Subcutaneous abdominal adipose tissue (tissue), 5 donors: ENCODE measurements around the gene BOLL.

Experiments
- H3K27ac ChIP-seq: one replicate; pipeline ENCODE4 v1.7.0; 2013; ENCODE audit warnings: low read depth, mild to moderate bottlenecking, inconsistent platforms, low read length, moderate library complexity
- H3K27me3 ChIP-seq, 5 donors: one replicate each; pipeline ENCODE4 v1.7.0; 2013; ENCODE audit warnings: low read length in 5 of 5, inconsistent platforms in 1 of 5; ENCODE audit not compliant: control insufficient read depth in 5 of 5, insufficient read depth in 4 of 5
- H3K36me3 ChIP-seq, 5 donors: one replicate each; pipeline ENCODE4 v1.7.0; 2013; ENCODE audit warnings: low read length in 5 of 5; ENCODE audit not compliant: control insufficient read depth in 5 of 5, insufficient read depth in 5 of 5
- H3K4me1 ChIP-seq, 5 donors: one replicate each; pipeline ENCODE4 v1.7.0; 2013; ENCODE audit warnings: low read length in 5 of 5, mild to moderate bottlenecking in 3 of 5, moderate library complexity in 1 of 5; ENCODE audit not compliant: control insufficient read depth in 5 of 5, insufficient read depth in 5 of 5
- H3K4me3 ChIP-seq, 5 donors: one replicate each; pipeline ENCODE4 v1.7.0; 2013; ENCODE audit warnings: low read length in 5 of 5, low read depth in 1 of 5
- H3K9ac ChIP-seq, 5 donors: one replicate each; pipeline ENCODE4 v1.7.0; 2013; ENCODE audit warnings: low read length in 5 of 5, mild to moderate bottlenecking in 4 of 5, moderate library complexity in 3 of 5
- H3K9me3 ChIP-seq, 5 donors: one replicate each; pipeline ENCODE4 v1.7.0; 2013; ENCODE audit warnings: low read length in 5 of 5; ENCODE audit not compliant: control insufficient read depth in 5 of 5
- donor health status: healthy.
- donor health status: healthy.
- donor health status: healthy.
- donor health status: healthy.
- donor health status: healthy.

BOLL gene

DNA sequence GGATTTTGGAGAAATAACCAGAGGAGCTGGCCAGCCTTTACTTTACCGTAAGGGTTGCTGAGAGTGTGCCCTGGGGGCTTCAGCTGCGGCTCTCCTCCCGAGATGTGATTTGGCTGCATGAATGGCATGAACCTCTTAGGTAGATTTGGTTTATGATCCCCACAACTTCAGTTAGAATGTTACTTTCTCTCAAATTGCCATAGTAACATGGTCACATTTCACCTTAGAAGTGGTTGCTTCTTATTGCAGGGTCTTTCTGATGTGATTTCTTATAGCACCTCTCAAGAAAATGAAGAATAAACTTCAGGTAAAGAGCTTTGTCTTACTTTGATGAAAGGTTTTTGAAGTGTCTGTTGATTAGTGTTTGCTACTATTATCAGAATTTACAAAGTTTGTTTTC lies 24.9 kb upstream of the BOLL start:
- H3K27me3 ChIP-seq = no peaks in the 10 kb centered on the region
- H3K4me1 ChIP-seq = peaks cover 0 to 29% (median 15%) of the 10 kb centered on the region in 5 donors
- no peaks in the 10 kb centered on the region for H3K36me3 ChIP-seq
- no peak overlapping the region for H3K4me3 ChIP-seq
- H3K9ac ChIP-seq = no peak overlapping the region
- no peak overlapping the region for H3K27ac ChIP-seq
- H3K9me3 ChIP-seq = no peaks in the 10 kb centered on the region

DNA sequence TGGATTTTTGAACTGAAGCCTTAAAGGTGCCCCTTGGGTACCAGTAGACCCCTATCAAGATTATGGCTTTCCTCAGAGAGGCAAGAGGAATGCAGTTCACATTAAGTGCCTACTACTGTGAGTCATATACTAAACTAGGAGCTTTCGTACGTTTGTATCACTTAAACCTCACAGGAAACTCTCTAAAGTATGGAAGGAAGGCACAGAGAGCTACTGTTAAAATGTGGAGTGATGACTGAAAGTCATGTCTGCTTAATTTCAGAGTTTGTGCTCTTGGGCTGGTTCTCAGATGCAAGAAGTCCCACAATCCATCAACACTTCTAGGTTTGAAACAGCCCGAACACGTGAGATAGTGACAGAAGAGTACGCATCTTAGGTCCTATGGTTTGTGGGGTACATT lies 23.9 kb upstream of the BOLL start:
- no peaks in the 10 kb centered on the region for H3K27me3 ChIP-seq
- no peaks in the 10 kb centered on the region for H3K36me3 ChIP-seq
- no peak overlapping the region for H3K4me3 ChIP-seq
- H3K27ac ChIP-seq = no peak overlapping the region
- H3K4me1 ChIP-seq = peaks cover 0 to 31% (median 21%) of the 10 kb centered on the region in 5 donors
- H3K9me3 ChIP-seq = no peaks in the 10 kb centered on the region
- no peak overlapping the region for H3K9ac ChIP-seq

DNA sequence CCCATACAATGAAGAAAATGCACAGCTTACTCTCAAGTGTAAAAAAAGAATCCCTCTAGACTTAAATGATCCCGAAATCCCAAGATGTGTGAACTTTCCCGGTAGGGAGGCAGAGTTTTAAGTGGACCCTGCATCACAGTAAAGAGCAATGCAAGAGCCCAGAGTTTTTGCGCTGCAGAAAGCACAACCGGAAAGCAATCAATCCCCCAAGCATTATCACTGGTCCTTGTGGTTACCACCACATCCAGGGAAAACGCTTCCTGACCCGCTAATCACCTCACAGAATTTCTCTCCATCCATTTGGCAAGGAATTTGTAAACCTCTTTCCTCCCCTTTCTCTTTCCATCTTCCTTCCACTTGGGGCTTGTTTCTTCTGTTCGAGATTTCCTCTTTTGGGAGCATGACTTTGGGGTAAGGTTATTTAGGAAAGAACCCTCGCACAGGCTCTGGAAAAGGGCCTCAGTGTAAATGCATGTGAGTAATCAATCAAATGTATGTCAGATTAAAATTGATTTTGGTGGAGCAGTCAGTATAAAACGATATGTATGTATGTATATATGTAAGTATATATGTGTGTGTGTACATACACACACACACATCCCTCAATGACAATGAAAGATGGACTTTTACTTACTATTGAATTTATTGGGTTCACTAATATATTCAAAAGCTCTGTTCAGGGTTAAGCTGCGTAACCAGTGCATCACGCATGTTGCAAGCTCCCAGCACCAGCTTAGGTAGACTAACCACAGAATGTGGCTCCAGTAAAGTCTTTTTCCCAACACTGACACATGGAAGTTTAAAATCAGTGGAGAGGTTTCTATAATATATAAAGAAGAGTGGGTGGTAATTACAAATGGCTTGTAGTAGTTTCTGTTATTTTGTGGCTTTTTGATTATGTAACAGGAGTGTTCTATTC lies 20.9 kb upstream of the BOLL start:
- Histone ChIP-seq H3K4me3 (peak overlapping the region; percentile 67 to 92 (median 84)), H3K36me3 (no peaks in the 10 kb centered on the region), H3K27me3 (no peaks in the 10 kb centered on the region), H3K27ac (no peak overlapping the region), H3K9ac (peak overlapping the region in 4 of 5 donors; percentile 11 to 73 (median 46)), H3K9me3 (no peaks in the 10 kb centered on the region), H3K4me1 (peaks cover 0 to 39% (median 28%) of the 10 kb centered on the region in 5 donors)

DNA sequence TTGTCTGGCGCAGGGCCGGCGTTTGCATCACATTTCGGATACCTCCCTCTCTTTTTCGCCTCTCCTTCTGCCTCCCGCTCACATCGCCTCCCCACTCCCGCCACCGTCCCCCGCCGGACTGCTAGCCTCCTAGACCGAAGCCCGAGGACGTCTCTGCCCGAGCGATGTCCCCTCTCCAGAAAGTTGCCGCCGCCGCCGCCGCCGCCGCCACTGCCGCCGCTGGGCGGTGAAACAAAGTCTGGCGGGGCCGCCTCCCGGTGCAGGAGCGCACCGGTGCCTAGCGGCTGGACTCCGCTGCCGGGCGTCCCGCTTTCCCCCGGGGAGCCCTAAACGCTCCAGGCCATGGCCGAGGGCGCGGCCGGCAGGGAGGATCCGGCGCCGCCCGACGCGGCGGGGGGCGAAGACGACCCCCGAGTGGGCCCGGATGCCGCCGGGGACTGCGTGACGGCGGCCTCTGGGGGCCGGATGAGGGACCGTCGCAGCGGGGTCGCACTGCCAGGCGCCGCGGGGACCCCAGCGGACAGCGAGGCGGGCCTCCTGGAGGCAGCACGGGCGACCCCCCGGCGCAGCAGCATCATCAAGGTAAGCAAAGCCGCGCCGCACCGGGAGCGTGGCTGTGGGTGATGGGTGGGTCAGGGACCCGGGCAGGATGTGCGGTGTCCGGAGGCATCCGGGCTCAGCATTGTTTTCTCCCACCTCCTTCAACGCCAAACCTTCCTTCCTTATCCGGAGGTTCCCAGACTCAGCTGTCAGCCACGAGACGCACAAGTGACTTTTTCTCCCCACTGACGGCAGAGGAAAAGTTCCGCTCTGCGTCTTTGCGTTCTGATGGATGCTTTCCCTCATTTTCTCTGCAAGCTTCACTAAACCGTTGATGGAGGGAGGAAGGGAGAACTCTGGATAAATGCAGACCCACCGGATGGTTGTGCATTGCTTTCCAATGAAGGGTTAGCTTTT lies 19.9 kb upstream of the BOLL start:
- peak overlapping the region; percentile 24 for H3K27ac ChIP-seq

DNA sequence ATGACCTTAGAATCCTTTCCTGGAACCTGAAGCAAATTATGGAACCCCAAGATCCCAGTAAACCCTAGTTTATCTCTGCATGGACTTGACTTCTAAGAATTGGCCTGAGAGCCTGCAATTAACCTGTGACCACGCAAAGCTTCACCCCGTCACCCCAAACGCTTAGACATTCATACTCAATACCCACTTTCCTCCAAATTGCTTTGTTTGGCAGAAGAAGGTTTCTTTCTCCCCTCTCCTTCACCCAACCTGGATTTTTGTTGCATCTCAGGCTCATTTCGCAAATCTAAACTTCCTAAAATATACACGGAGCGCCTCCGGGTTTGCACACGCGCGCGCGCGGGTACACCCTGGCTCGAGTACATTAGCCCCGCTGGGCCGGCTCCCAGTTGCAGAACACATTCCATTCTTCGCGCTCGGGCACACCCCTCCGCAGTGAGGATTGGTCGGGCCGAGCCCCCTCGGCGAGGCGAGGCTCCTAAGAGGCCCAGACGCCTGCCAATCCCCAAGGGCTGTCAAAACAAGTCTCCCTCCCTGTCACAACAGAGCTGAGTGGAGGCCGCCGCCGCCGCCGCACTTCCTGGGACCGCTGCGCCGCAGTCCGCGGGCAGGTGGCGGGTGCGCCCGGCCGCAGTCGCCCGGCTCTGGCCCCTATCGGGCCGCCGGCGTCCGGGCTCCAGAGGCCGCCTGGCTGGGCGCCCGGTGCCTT lies 19.1 kb upstream of the BOLL start, which contains the start of gene PLCL1:
Gene PLCL1 (plus strand): TSS at position 545 of the 709 bp plus-strand sequence.
- no peaks in the 10 kb centered on the region for H3K36me3 ChIP-seq
- no peaks in the 10 kb centered on the region for H3K9me3 ChIP-seq
- peak within 1 kb of the TSS; percentile 42 to 73 (median 51) for H3K9ac ChIP-seq
- H3K27ac ChIP-seq = peak within 1 kb of the TSS; percentile 24
- peak within 1 kb of the TSS; percentile 67 to 92 (median 84) for H3K4me3 ChIP-seq
- peaks cover 0 to 46% (median 31%) of the 10 kb centered on the region in 5 donors for H3K4me1 ChIP-seq
- H3K27me3 ChIP-seq = no peaks in the 10 kb centered on the region

More for the DNA sequence above, 19.9 kb upstream of the BOLL start:
- Histone ChIP-seq H3K9ac (peak overlapping the region; percentile 42 to 73 (median 51)), H3K27me3 (no peaks in the 10 kb centered on the region), H3K4me3 (peak overlapping the region; percentile 67 to 92 (median 84)), H3K9me3 (no peaks in the 10 kb centered on the region), H3K36me3 (no peaks in the 10 kb centered on the region), H3K4me1 (peaks cover 0 to 42% (median 30%) of the 10 kb centered on the region in 5 donors)

DNA sequence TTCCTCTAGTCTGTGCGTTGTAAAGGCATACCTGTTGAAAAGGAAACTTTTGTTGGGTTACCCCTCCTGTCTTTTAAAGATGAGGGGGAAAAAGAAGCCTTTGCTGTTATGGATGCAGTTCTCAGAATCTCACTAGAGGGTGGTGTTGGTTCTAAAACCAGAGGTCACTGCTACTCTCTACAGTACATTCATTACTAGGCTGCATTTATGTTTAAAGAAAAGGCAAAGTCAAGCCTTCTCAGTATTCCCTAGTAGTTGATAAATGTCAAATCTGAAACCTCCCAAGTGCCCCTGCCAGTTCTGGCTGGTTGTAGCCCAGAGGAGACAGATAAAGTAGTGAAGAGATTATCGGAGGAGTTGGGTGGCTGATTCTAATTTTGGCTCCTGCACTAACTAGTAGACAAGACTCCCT lies 17.9 kb upstream of the BOLL start:
- H3K4me1 ChIP-seq = peaks cover 0 to 46% (median 31%) of the 10 kb centered on the region in 5 donors
- H3K27me3 ChIP-seq = no peaks in the 10 kb centered on the region
- H3K9me3 ChIP-seq = no peaks in the 10 kb centered on the region
- no peak overlapping the region for H3K4me3 ChIP-seq
- peak overlapping the region in 1 of 5 donors; percentile 62 for H3K9ac ChIP-seq
- no peaks in the 10 kb centered on the region for H3K36me3 ChIP-seq
- no peak overlapping the region for H3K27ac ChIP-seq

DNA sequence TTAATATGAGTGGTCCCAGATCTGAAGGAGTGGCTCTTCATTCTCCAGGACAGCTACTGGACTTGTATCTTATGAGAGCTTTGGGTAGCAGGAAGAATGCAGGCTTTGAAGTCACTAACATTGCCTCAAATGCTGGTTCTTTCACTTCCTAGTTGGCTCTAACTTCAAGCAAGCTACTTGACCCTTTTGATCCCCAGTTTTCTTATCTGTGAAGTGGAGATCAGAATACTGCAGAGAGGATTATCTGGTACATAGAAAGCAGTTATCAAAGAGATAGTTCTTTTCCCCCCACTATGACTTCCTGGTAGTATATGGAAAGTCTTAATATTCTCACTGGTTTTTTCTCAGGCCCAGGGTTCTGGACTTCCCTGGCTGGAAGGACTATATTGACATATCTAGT lies 15.9 kb upstream of the BOLL start:
- peaks cover 0 to 28% (median 25%) of the 10 kb centered on the region in 5 donors for H3K4me1 ChIP-seq
- H3K9ac ChIP-seq = no peak overlapping the region
- H3K9me3 ChIP-seq = no peaks in the 10 kb centered on the region
- H3K27me3 ChIP-seq = no peaks in the 10 kb centered on the region
- no peaks in the 10 kb centered on the region for H3K36me3 ChIP-seq
- no peak overlapping the region for H3K27ac ChIP-seq
- H3K4me3 ChIP-seq = no peak overlapping the region

DNA sequence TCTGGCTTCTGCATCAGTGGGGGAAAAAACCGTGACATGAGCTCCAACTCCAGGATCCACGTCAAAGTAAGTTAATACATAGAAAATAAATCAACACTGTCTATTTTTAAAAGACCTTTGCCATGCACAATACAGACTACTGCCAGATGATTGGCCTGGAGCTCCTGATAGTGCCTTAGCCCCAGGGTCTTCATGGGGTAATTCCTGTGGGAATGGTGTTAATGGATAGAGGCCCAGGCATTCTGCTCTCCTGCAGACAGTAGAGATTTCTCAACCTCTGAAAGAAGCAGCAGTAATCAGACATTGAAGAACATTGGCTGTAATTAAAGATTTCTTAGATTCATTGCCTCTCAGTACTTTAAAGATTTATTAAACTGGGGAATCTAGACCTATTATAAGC lies 15.0 kb upstream of the BOLL start:
- Histone ChIP-seq H3K9ac (peak overlapping the region in 1 of 5 donors; percentile 7), H3K4me3 (no peak overlapping the region)

DNA sequence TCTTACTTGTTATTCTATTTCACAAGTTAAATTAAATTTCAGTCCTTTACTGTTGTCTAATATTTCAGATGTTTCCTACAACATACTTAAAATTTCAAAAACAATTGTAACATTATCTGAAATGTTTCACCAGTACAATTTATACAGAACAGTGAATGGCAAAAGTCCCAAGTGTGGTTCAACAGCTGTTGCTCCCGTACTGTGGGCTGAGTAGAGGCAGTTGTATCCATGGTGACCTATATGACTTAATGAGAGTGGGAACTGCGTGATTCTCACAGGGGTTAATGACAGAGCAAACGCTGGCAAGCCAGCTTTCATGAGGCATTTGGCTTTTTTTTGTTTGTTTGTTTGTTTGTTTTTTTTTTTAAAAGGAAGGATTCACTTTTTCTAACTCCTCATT lies 13.9 kb upstream of the BOLL start:
- Histone ChIP-seq H3K9ac (no peak overlapping the region), H3K9me3 (no peaks in the 10 kb centered on the region), H3K4me3 (no peak overlapping the region), H3K27ac (no peak overlapping the region), H3K27me3 (no peaks in the 10 kb centered on the region), H3K4me1 (peaks cover 0 to 15% (median 10%) of the 10 kb centered on the region in 5 donors), H3K36me3 (no peaks in the 10 kb centered on the region)

More for the DNA sequence above, 15.0 kb upstream of the BOLL start:
- peaks cover 0 to 18% (median 15%) of the 10 kb centered on the region in 5 donors for H3K4me1 ChIP-seq
- H3K9me3 ChIP-seq = no peaks in the 10 kb centered on the region
- H3K36me3 ChIP-seq = no peaks in the 10 kb centered on the region
- H3K27me3 ChIP-seq = no peaks in the 10 kb centered on the region
- no peak overlapping the region for H3K27ac ChIP-seq
